Measurements from ENCODE around the gene PHLDB2.
A peak's percentile ranks its signal among the peaks of the same experiment; 100 is the strongest.
"Not testable (repeated sequence)": the region's sequence is repeated elsewhere in the genome, so short reads cannot be mapped to it uniquely, and the experiment has no call there.

The PHLDB2 gene

DNA sequence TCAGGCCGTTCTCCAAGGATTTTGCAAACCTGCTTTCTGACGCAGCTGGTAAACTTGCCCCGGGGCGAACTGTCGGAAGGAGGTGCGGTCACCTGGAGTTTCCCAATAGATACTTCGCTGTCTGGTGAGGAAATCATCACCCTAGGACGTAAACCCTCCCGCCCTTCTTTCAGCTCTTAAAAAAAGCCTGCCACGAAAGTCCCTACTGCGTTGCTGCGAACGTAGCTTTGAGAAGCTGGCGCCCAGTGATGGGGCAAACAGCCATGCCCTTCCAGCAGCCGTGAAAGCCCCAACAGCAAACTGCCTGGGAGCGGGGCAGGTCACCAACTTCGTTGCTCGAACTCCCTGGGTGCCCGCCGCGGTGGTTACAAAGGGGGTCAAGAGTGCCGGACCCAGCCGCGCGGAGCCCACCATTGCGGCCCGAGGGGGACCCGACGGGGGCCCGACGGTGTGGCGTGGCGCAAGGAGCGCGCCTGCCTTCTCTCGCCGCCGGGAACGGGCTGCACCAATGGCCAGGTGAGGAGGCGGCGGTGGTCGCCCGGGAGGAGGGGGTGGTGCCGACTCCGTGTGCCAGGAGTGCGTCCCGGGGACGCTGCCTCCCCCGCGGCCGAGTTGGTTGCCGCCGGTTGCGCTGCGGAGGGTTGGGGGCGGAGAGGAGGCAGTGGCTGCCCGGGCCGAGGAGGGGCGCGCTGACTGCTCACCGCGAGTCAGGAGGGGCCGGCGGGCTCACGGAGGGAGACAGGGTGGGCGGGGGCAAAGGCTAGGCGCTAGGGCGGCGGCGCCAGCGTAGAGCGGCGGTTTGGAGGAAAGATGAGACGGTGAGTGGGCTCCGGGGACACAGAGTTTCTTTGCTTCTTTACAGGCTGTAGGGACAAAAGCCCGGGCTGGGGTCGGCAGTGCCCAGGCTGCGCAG, at the start of gene PHLDB2:
Gene PHLDB2, plus strand, starts transcription at position 205 of the 913 bp plus-strand sequence. CDS start 24,813 bp downstream, outside the sequence.
- DNase-seq: peak; percentile 69

DNA sequence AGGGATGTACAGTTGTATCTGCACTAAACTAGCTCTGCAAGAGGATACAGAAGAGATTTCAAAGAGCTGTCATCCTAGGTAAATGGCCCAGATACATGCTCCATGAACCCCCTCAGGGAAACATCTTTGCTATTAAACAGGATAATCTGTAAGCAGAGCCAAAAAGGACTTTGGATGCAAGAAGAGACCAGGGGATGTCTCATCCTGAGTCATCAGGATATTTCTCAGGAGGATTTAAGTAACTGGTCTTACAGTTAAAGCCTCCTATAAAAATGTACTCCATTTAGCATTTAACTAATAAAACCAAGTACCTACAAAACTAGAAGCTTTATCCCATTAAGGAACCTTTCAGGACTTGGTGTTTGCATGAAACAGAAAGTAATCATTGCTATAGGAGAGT, 48.2 kb upstream of the PHLDB2 start:
- no peak for DNase-seq

DNA sequence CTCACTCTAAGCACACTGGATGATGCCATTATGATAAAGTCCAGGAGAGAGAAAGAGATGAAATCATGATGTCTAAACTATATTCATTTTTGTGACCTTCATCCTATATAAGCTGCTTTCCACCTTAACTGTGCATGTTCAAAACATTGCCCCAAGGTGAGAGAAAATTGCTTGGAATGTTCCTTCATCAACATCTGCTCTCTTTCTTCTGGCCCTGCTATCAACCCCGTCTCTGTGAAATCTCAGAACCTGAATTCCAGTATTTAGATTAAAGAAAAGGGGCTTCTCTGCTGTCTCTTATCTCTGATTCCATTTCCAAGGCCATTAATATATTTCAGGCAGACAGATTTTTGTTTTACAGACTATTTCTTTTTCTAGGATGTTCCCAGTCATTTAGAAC, 47.3 kb upstream of the PHLDB2 start:
- no peak for DNase-seq

DNA sequence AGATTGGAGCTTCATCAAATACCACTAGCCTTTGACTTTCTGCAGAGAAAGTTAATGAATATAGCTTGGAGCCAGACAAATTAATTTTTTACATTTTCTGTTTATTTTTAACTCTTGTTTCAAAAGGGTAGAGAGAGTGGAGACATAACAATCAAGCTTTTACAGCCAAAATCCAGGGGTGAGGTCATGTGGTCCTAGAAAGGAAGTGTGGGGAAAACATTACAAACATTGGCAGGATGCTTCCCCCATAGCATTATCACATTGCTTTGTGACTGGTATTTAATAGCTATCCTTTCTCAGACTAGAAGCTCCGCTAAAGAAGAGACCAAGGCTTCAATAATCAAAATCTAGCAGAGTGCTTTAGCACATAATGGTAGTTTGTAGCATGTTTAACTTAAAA, 46.4 kb upstream of the PHLDB2 start:
- no peak for DNase-seq

DNA sequence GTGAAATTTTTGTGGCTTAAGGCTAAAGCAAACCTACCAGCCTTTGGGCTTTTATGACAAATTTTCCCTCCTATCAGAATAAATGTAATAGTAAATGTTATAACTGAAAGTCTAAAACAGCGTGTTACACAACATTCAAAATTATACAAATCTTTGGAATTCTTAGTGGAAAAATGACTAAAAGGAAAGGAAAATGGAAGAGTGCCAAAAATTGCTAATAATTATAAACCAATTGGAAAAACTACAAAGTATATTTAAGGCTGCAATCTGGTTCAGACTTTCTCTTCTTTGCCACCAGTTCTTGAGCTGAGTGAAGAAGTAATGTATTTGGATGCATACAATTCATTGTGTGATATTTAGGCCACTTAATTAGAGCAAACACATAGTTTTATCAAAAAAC, 45.6 kb upstream of the PHLDB2 start:
- no peak for DNase-seq

DNA sequence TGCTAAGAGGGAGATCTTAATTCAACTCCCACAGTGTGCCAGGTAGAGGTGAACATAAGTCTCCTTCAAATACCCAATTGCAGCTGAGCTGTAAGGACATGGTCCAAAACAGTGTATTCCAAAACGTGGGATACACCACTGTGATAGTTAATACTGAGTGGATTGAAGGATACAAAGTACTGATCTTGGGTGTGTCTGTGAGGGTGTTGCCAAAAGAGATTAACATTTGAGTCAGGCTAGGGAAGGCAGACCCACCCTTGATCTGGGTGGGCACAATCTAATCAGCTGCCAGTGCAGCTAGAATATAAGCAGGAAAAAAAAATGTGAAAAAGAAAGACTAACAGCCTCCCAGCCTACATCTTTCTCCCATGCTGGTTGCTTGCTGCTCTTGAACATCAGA, 45.1 kb upstream of the PHLDB2 start:
- no peak for DNase-seq

DNA sequence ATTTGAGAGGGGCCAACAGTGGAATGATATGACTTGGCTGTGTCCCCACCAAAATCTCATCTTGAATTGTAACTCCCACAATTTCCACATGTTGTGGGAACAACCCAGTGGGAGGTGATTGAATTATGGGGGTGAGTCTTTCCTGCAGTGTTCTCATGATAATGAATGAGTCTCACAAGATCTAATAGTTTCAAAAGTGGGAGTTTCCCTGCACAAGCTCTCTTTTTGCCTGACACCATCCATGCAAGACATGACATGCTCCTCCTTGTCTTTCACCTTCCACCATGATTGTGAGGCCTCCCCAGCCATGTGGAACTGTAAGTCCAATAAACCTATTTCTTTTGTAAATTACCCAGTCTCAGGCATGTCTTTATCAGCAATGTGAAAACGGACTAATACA, 42.3 kb upstream of the PHLDB2 start:
- DNase-seq: not testable (repeated sequence)

DNA sequence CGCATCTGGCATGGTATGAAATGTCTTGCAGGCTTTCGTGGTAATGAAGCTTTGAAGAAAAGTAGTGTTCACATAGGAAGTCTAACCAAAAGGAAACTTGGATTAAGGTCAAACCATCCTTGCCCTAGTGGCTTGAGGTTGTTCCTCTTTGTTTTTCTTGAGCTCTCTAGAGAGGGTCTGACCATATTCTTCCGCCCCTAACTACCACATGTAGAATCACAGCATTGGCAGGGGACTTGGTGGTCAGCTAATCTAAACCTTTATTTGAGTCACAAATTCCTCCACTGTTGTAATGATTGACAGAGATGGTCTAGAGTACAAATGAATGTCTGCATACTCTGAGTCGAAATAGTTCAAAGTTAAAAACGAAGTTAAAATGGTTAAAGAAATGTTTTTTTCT, 39.1 kb upstream of the PHLDB2 start:
- DNase-seq: no peak

DNA sequence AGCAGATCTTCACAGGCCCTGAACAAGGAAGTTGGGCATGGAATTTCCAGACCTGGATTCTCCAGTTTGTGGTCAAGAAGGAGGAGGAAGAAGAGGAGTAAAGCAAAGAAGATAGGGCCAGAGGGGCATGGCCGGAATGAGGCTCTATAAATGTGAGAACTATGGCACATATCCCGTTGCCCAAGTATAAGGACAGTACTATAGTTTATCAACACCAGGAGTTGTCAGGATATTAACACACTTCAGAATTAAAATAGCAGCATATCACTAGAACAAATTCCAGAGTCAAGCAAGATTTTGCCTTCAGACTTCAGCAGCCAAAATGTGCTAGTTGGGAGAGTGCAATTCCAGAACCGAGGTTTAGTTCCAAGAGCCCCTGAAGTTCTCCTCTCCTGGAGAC, 38.4 kb upstream of the PHLDB2 start:
- no peak for DNase-seq

DNA sequence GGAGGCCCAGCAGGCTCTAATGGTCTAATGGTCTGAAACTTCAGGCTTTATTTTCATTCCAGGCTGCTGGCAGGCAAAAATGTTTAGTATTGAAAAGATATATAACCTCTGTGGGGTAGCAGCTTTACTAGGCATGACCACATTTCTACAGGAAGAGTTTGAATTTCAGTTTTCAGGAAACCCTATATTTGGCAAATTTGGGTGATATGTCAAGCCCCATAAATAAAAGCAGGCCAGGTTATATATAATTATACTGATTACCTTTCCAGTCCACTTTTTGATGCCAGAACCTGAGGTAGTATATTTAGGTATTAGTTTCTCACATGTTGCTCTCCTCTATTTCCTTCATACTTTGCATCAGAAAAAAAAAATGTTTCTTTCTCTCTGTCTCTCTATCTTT, 37.2 kb upstream of the PHLDB2 start:
- no peak for DNase-seq

DNA sequence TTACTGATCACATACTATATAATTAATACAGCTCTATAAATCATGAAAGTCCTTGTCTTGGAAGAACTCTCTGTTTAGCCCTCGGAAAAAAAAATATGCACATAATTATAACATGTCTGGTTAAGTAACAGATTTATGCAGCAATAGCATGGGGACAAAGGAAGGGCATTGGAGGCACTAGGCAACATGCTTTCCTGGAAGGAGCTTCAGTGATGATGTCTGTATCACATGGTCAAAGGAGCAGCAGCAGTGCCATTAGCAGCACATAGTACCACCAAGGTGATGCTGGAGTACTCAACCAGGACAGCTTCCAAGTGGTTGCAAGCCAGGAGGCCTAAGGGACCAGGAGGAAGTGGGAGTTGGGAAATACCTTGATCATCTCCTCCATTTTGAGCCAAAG, 36.3 kb upstream of the PHLDB2 start:
- no peak for DNase-seq

DNA sequence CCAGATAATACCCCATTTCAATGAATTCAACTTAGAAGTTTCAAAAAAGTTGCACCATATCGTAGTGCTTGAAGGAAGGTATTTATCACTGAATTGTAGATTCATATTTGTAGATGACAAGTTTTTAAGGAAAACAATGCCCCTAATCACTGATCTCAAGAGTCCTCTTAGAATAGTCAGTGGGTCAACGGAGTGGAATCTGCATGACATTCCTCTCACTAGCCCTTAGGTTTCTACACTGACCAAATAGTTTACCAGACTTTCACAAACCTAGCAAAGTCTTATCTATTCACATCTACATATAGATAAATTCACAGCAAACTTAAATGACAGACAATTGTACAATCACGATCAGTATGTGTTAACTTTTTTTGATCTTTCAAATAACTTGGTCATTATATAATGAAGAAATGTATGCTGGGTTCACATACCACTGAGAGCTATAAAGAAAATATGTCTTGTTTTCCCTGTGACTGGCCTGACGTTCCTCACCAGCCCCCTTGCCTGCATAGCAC, 35.7 kb upstream of the PHLDB2 start:
- no peak for DNase-seq

DNA sequence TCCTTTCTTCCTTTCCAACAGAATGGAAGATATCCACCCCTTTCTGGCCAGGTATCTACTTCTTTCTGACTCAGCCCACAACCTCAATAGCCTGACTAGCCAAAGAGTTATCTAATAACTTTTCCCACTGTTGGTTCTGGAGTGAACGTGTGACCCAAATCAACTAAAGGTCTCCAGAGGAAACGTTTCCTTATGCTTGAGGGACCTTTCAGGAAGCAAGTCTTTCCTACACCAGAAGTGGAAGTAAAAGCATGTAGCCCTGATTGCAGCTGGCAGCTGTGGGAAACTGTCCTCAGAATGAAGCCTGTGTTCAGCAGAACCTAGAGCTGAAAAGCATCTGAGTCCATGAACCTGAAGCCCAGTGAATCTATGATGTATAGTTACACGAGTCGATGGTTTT, 34.7 kb upstream of the PHLDB2 start:
- no peak for DNase-seq

DNA sequence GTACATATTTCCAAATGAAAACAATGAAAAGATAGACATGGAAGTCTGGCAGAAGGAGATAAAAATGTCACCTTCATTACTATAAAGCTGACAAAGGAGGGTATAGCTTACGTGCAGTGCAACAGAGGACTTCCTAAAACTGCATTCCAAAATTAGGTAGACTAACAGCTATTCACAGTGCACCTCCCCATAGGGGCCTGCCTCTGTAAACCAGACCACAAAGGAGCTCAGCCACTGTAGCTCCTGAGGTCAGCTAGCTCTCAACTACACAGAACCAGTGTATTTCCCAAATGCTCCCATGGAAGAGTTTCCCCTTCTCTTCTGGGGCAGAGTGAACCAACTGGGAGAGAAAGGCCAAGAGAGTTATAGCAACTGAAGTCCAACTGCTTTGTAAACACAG, 31.2 kb upstream of the PHLDB2 start:
- DNase-seq: no peak

DNA sequence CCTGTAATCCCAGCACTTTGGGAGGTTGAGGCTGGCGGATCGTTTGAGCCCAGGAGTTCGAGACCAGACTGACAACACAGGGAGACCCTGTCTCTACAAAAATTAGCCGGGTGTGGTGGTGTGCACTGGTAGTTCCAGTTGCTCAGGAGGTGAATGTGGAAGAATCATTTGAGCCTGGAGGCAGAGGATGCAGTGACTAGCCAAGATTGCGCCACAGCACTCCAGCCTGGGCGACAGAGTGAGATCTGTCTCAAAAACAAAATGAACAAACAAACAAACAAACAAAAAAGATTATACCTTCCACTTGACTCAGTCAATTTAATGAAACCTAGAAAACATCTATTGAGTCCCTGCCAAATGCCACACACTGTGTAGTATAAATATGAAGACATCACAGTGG, 30.5 kb upstream of the PHLDB2 start:
- no peak for DNase-seq

DNA sequence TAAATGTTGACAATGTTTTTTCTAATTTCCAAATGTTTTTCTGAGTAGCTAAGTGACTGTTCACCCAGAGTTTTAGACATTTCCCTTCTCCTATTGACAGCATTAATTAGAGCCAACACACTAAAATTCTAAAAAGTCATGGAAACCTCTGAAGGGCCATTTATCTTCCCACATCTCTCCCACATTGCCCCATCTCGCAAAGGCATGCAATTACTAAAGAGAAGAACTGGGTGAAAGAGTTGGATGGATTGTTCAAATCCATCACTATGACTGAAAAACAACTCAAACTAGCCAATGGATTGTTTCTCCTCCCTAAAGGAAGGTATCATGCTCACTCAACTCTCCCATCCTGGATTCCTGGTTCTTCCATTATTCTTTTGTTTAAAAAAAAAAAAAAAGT, 30.0 kb upstream of the PHLDB2 start:
- DNase-seq: no peak

DNA sequence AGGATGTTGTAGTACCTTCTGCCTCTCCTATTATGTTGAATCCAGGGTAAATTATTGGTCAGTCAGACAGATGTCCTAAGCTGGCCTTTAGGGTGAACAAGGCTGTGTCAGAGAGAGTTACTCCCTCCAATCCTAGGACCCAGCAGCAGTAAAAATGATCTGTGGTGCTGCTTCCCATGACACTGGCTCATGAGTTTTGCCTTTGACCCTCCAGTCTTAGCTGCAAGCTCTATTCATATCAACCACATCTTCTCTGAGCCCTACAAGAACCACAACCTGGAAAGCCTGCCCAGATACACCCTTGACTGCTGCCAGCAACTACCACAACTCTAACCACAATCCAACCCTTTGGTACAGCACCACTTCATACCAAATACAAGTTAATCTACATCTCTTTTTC, 27.2 kb upstream of the PHLDB2 start:
- no peak for DNase-seq

DNA sequence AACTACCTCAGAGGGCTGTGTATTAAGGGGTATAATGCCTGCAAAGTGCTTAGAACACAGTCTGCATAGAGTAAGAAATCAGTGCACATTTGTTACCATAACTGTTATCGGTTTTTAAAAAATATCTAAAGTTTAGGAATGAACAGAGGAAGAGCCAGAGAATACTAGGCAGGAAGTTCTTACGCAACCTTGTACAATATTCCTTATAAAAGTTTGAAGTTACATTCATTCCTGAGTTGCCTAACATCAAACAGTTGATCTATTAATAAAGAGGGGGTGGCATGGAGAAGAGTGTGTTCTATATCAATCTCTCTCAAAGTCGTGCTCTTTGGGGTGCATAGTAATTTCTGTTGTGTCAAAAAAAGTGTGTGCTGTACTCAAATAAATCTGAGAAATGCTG, 22.0 kb upstream of the PHLDB2 start:
- no peak for DNase-seq

DNA sequence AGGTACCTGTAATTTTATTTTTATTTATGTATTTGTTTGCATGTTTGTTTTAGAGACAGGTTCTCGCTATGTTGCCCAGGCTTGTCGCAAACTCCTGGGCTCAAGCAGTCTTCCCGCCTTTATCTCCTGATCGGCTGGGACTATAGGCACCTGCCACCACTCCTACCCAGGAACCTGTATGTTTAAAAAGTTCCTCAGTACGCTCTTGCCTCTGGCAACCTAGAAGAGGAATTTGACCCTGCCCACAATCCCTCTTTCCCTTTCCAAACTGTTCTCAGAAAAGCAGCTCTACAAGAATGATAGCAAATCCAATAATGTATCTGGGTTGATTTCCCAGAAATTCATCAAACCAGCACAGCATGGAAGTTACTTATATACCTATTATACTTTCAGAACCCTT, 20.9 kb upstream of the PHLDB2 start:
- DNase-seq: no peak

DNA sequence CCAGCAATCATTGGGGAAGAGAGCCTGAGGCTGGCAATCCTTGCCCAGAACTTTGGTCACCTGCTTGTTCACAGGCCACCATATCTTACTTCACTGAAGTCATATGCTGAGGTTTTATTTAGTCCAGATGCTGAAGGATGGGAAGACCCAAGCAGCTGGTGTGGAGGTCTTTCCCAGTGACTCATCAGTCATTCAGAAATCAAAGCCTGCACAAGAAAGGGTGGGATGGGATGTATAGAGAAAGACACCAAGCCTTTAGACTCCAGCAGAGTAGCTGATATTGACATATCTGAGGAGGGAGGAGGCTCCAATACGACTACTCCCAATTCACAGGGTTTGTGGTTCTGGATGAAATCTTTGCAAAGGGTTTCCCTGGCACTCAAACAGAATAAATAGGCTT, 13.0 kb upstream of the PHLDB2 start:
- DNase-seq: no peak

DNA sequence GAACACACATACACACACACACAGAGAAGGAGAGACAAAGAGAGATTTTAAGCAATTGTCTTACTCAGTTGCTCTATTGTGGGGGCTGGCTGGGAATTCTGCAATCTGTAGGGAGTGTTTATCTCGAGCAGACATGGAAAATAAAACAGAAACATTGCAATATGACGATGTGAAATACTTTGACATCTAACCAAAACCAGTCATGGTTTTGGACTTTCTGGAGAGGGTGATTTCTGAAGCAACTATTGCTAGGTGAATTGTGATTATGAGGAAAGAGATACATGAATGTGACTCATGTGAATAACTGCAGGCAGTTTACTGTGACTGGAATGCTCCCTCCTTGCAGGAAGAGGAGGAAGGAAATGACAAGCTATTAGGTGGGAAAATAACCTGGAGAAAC, 12.3 kb upstream of the PHLDB2 start:
- no peak for DNase-seq

DNA sequence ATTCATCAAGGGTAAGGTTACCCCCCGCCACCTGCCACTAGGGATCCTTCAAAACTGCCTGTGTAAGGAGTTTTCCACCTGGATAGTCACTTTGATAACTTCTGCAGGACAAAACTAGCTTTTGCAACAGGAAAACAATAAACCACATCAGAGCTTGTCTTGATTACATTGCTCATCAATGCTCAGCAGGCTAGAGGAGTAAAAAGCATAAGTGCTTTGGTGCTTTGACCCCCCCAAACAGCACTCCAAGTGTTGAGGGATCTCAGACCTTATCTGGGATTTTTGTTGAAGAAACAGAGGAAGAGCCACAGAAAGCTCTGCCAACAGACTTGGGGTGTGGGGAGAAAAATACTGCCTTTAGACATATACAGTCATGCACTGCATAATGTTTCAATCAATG, 10.8 kb upstream of the PHLDB2 start:
- peak; percentile 28 for DNase-seq

DNA sequence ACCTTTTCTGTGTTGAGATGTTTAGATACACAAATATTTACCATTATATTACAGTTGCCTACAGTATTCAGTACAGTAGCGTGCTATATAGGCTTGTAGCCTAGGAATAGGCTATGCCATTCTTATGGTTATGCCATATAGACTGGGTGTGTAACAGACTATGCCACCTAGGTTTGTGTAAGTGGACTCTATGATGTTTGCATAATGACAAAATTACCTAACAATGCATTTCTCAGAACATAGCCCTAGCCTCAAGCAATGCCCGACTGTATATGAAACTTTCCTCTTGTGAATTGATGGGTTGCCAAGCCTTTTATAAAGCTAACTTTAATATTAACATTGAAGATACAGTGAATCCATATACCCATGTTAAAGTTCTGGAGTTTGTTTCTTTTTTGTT, 10.3 kb upstream of the PHLDB2 start:
- DNase-seq: no peak

DNA sequence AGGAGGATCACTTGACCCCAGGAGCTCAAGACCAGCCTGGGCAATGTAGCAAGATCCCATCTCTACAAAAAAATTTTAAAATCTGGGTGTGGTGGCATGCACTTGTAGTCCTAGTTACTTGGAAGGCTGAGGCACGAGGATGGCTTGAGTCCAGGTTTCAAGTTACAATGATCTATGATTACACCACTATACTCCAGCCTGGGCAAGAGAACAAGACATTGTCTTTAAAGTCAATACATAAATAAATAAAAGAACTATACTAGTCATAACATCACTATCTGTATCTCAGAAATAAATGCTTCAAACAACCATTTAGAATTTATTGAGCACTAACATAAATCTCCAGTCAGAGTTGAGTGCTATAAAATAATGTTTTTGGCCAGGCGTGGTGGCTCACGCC, 8.5 kb upstream of the PHLDB2 start:
- no peak for DNase-seq

DNA sequence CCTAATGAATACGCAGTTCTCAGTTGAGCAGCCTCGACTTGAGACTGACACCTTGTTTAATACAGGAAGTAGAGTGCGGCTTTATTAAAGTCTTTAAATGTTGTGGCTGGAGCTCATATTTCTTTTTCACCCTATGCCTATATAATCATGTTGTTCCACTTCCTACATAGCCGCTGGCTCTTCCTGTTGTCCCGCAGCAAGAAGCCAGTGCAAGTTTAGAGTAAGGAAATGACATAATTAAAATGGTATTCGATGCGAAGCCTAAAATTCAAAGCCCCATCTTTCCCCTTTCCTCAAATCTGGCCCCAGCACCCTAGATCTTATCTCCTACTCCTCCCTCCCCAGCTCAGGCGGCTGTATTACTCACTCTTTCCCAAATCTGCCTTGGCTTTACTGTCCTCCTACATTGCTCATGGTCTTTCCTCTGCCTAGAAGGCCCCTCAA, 7.5 kb upstream of the PHLDB2 start:
- no peak for DNase-seq

Measured in NCI-H1105 treated with DMSO at 0.1 percent for 48 hours (cell line).